HG02938 (cell line): ENCODE results near the gene C21orf58.
A peak's percentile ranks its signal among the peaks of the same experiment; 100 is the strongest.

Experiments used
- ATAC-seq: cut with Tn5 transposase; IDR thresholded peaks from one replicate; pipeline ENCODE4 v1.9.1; 2021; ENCODE audit warnings: mild to moderate bottlenecking, moderate library complexity; ENCODE audit not compliant: unreplicated experiment

The C21orf58 gene

DNA sequence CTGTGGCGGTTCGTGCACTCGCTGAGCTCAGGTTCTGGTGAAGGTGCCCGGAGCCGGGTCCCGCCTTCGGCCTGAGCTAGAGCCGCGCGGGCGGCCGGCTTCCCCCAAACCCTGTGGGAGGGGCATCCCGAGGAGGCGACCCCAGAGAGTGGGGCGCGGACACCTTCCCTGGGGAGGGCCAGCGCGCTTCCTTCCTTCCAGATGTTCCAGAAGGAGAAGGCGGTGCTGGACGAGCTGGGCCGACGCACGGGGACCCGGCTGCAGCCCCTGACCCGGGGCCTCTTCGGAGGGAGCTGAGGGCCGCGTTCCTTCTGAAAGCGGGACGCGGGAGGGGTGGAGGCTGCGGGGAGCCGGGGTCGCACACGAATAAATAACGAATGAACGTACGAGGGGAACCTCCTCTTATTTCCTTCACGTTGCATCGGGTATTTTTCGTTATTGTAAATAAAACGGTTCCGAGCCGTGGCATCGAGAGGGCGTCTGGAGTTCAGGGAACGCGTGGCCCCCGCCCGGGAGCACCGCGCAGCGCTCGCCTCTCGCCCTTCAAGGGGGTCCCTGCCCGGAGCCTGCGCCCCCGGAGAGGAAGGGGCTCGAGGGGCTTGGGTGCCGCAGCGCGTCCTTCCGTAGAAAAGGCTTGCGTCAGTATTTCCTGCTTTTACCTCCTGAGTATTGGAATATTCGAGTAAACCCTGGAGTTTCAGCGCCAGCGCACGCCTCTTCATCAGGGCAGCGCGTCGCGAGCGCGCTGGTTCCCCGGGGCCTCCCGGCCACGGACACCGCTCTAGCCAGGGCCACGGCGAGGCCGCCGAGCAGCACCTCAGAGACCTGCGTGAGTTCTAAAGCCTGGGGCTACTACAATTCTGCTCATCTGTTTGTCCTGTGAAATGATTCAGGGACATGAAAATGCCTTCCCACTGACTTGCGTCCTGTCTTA lies 26.1 kb downstream of the C21orf58 start:
- no peak for ATAC-seq

DNA sequence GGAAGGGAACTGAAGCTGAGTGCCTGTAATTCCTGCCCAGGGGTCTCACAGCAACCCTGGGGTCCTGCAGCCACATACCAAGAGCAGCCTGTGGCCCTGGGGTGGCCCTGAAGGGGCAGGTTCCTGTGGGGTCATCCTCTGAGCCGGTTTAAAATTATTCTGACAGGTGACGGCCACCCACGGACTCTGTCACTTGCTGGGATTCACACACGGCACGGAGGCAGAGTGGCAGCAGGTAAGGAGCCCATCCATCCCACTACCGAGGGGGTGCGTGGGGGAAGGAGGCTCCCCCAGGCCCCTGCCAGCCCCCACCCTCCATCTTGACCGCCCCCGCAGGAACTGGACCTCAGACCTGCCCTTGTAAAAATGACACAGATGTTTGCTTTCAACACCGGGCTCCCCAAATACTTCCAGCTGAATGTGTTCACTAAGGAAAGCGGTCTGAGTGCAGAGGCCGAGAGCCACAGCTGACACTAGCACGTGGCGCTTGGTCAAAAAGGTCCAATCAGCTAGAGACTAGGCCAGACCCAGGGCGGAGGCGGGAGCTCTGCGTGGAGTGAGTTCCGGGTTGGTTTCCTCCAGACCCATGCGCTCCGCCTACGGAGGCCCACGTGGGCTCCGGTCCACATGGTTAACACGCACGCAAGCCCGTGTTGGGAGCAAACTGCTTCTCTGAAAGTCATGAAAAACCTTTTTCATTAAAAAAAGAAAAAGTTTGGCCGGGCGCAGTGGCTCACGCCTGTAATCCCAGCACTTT lies 27.5 kb downstream of the C21orf58 start:
- ATAC-seq: no peak

DNA sequence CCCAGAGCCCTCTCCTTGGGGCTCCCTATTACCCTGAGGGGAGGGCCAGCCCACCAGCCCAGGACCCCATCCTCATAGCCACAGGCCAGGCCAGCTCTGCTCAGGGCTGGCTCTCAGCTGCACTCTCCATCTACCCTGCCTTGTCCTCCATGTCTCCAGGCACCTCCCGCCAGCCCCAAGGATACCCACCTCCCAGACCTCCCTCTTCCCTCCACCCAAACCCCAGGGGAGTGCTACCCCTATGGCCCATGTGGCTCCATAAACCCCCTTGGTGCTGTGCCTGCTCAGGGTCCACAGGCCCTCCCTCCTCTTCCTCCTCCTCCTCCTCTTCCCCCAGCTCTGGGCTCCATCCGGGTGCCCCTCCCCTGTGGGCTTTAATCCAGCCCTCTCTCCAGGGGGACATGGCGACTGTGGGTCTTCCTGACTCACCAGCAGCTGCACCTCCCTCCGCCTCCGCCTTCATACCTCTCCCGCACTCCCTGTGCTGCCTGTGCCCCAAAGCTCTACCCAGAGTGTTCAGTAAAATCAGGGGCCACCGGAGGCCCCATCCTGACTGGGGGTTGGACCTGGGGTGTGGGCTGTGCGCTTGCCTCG lies 28.4 kb downstream of the C21orf58 start:
- no peak for ATAC-seq

DNA sequence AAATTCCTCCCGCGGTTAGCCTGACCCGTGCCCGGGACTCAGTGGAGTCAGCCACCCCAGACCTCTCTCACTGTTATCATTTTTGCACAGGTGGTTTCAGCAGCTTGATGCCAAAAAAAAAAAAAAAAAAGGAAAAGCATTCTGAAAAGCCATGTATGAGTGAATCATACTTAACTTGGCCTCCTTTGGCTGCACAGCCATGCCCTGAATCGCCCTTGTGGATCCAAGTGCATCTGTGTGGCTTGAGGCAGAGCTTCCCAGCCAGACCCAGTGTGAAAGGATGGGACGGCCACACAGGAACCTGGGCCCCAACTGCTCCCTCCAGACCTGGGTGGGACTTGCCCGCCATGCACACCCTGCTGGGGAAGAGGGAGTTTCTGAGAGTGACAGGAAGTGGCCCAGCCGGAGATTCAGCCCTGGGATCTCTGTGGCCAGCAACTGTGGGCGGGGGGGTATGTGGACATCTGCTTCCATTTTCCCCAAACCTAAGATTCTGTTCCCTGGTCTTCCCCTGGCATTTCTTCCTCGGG lies 29.0 kb downstream of the C21orf58 start:
- ATAC-seq: no peak

DNA sequence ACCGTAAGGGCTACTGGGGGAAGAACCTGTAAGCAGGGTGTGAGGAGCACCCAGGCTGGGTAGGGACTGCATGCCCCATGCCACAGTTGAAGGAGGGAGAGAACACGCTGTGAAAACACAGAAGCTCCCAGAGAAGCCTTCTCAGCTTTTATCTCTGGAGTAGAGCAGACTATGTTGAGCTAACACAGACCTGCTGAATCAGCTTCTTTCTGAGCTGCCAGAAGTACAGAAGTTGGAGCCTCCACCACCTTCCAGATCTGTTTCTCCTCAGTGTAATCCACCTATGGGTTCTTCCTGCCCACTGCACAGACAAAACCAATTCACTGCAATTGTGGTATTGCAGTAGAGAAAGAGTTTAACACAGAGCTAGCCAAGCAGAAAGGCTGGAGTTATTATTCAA lies 32.1 kb downstream of the C21orf58 start:
- no peak for ATAC-seq

DNA sequence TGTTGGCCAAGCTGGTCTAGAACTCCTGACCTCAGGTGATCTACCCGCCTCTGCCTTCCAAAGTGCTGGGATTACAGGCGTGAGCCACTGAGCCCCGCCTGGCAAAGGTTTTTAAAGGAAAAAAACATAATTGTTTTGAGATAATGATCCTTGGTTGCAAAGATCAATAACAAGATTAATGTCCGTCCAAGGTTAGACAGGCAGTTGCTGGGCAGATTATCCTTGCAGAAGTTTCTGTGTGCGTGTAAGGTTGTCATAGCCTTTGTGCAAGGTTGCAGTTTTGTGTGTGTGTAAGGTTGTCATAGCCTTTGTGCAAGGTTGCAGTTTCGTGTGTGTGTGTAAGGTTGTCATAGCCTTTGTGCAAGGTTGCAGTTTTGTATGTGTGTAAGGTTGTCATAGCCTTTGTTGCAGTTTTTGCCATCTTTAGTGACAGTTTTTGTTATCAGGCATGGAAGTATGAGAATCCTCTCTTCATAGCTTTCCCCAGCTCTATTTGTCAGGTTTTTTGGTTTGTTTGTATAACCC lies 34.0 kb downstream of the C21orf58 start:
- ATAC-seq: no peak

DNA sequence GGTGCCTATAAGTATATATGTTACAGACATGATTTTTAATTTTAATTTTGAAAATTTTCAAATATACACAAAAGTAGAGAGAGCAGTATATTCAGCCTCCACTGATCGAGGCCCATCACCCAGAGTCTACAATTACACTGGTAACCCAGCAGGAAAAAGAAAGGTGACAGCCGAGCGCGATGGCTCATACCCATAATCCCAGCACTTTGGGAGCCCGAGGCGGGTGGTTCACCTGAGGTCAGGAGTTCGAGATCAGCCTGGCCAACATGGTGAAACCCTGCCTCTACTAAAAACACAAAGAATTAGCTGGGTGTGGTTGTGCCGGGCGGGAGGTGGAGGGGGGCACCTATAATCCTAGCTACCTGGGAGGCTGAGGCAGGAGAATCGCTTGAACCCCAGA lies 36.1 kb downstream of the C21orf58 start:
- ATAC-seq: no peak

DNA sequence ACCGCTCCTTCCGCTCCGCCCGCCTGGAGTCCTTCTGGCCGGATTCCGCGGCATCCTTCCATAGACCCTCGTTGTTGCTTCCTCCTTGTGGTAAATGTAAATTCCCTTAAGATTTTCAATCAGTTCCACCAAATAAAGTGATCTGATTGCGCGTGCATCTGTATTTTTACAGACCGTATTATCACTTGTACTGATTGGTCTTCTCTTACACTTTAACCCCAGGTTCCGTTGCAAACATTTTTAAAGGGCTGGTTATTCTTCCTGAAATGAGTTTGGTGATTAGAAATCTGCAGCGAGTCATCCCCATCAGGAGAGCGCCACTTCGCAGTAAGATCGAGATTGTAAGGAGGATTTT lies 37.0 kb downstream of the C21orf58 start:
- no peak for ATAC-seq

DNA sequence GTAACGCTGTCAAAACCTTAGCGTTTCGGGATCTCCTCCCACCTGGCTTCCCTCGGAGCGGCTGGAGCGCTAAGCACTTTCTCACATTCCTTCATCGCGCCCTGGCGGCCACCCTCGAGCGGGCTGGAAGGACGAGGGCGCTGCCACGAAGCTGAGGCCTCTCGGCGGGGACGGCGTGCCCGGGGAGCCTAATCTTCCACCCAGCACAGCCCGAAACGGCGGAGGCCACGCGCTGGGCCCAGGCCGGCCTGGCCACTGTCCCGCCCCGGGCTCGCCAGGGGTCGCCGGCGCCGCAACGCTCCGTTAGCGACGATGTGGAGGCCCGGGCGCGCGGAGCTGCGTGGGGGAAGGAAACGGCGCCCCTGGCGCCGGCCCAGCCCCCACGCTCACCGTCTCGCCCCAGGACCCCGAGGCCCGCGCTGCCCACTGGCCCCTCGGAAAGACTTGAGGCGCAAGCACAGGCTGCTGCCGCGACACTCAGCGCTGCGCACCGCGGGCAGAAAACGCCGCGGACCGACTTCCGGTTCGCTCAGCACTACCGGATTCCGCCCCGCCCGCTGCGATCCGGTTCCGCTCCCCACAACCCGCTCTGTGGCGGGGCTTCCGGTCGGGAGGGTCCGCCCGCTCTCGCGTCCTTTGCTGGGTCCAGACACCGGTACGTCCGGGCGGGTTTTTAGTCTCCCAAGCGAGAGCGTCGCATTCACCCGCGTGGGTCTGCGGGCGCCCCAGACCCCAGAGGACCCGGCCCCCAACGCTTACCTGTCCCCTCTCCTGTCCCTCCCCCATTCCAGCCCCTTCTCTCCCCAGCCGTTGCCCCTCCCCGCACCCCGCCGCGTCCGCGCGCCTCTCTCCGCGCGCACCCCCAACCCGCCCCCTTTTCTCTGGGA lies 37.7 kb downstream of the C21orf58 start, which contains the start of gene YBEY:
Gene YBEY, plus strand, starts transcription at position 582 of the 887 bp plus-strand sequence. CDS start 572 bp downstream, outside the sequence.
- ATAC-seq: peak; percentile 80

DNA sequence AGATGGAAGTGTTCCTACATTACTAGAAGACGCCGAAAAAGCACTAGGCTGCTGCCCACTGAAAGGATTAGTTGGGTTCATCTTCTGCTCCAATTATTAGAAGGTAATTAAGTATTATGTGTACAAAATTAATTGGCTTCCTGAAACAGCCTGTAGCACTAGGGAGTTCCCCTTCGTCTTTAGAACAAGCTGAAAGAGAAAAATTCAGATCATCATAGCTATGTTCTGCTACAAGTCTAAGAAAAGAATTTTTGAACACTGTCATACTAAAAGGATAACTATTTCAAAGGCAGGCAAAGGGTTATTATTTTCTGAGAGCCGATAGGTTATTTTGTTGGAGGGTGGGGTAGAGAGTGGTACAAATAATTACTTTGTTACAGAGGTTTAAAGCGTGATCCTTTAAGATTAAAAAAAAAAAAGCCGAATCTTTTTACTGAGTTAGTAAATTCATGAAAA lies 38.4 kb downstream of the C21orf58 start, which contains the start of gene MCM3AP:
Gene MCM3AP, minus strand, starts transcription at position 406 of the 456 bp plus-strand sequence. Its CDS starts 325 bp downstream, at position 81.
- ATAC-seq: no peak

DNA sequence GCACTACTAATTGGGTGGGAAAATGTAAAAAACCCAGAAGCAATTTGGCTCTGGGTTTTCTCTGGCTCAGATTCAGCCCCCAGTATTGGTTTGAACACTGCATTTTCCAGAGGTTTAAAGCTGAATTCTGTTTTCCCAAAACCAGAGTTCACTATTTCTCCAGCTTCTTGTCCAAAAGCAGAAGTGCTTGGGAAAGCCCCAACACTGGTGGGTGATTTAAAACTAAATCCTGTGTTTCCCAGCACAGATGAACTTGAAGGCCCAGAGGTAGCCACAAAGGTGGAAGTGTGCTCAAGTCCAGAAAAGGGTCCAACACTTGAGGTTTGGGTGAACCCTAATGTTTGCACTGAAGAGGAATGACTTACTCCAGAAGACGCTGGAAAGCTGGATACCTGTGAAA lies 38.9 kb downstream of the C21orf58 start:
- no peak for ATAC-seq

DNA sequence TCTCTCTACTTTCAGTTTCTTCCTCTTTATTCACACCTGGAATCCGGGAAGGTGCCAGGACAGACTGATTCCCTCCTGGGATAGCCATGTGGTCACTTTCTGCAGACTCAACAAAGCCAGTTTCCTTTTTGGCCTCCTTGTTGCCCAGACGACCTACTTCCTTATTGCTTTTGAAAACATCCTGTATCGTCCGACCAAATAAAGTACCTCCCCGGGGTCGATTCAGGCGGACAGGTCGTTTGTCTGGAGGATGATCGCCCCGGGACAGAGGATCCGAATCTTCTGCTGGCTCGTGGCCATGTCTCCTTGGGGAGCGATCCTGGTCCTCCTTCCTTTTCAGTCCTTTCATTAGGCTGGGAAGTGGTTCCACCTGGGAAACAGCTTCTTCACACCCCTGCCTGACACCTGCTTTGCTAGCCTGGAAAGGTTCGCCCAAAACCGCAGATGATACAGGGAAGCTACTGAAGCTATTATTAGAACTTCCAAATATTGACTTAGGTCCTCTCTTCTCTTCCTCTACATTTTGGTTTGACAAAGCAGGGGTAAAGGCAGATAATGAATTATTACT lies 39.5 kb downstream of the C21orf58 start:
- no peak for ATAC-seq

DNA sequence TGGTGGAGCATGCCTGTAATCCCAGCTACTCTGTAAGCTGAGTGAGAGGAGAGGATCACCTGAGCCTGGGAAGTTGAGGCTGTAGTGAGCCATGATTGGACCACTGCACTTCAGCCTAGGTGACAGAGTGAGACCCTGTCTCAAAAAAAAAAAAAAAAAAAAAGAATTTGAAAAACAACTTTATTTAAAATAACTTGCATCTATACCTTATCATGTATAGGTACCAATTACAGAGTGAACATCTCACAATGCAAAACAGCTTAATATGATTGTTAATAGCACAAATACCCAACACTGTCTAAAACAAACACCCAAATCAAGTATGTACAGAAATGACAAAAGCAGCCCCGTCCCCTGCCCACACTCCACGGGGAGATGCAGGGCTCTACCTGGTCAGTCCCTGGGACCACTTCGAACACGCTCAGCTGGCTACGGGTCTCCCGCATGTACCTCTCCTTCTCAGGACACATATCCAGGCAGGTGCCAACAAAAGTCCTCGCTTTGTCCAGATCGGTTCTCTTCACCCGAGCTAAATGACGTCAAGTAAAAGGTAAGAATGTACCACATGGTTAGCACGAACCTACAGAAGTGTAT lies 48.8 kb downstream of the C21orf58 start:
- no peak for ATAC-seq

DNA sequence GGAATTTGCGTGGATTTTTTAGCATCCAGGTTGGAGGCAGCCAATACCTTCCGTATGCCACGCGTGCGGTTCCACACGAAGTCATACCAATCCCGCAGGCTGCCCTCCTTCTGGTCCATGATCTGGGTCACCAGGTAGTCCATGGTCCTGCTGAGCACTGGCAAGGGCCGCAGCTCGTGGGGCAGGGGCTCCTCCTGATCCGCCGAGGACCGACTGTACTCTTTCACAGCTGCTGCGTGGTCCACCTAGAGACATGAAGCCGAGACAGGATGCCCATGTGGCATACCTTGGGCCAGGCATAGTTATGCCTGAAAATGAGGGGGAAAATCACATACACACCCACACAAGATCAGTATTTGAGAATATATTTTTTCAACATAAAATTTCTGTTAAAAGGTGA lies 50.3 kb downstream of the C21orf58 start:
- ATAC-seq: no peak

DNA sequence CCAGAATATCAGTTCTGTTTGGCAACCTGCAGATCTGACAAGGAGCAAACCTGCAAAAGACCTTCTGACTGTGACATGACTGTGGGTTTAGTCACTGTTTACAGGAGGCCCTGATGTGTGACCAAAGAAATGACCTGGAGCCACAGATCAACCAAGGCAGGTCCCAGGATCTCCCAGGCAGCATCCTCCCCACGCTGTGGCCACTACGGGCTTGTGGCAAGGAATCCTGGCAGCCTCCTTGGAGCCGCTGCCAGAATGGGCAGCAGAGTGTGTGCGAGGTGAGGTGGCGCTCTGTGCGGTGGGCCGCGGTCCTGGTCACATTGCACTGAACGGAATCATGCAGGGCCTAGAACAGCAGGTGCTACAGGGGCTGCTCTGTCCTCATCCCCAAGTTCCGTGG lies 54.2 kb downstream of the C21orf58 start:
- no peak for ATAC-seq

DNA sequence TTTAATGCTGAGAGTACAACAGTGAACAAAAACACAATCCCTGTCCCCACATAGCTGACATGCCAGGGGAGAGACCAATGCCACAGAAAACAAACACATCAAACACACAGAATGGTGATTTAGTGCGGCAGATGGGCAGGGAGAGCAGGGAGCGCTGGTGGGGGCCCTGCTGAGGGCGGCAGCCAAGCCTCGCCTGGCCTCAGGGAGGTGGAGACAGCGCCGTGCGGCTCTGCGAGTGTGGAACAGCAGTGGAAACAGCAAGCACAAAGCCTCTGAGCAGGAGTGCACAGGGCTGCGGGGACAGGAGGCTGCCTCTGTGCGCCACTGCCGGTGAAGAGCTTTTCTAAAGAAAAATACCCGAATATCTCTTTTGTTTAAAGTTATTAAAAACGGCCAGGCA lies 55.3 kb downstream of the C21orf58 start:
- no peak for ATAC-seq

DNA sequence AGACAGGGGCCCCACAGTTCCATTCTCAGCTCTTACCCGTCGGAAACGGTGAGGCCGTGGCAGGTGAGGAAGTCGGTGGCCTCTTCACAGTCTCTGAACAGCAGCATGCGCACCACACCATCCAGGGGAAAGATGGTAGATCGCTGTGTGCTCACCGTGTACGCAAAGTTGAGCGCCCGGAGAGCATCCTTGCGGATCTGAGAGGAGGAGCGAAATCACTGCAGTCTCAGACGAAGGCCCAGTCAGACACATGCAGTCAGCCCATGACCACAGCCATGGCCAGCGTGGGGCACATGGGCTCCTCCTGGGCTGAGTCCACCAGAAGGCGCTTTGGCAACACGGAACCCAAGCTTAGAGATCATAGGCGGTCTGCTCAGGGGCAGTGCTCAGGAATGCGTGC lies 56.7 kb downstream of the C21orf58 start:
- no peak for ATAC-seq

DNA sequence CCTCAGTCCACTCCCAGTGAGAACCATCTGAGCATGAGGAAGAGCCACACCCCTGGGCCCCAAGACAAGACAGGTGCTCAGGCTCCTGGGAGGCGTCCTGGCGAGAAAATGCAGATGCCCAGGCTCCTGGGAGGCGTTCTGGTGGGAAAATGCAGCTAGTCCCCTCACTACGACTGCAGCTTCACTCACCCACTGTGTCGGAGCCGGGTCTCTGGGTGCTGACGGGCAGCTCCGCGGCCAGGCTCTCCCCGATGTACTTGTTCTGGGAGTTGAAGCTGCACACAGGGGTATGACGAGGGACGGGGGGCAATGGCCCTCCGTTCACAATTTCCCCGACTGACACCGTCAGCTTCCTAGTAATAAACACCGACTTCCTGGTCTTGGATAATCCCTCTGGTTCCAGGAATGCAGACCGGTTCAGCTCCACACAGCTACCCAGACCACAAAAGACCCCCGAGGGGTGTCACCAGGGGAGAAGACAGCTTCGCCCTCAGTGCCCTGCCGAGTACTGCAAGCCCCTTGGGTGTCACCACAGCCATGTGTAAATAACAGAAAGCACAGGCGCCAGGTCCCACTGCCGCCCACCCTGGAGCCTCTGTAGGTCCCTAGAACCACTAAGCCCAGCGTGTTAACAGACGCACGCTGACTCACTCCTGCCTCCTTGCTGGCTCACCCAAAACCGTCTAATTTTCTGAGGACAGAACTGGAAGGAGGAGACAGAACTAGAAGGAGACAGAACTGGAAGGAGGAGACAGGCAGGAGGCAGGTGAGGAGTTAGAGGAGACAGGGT lies 57.7 kb downstream of the C21orf58 start:
- no peak for ATAC-seq
